ENCODE data around the gene RIMS3. TPM values are rescaled to one million over a fixed set of nuclear protein-coding genes. Genes with fewer than 3 reads are reported as not detected.
A peak's percentile ranks its signal among the peaks of the same experiment; 100 is the strongest.

Gene RIMS3
- total RNA-seq, 2 donors from 2014 or later, result 1.7 to 2.1 TPM

DNA sequence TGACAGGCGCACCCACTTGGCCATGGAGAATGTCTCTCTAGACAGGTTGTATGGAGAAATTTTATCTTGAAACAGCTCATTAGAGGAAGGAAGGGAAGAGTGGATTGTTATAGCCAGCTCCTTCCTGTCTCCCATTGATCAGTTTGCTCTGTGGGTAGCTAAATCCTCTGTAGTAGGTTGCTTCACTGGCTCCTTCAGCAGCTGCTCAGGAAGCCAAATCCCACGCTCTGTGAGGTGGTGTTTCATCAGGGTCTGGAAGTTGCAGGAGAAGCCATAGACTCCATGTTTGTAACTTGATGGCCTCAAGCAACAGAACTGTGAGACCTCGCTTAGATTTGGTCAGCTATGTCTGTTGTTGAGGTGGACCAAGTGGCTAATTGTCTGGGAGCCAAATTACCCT lies 19.2 kb upstream of the RIMS3 start:
- Mint-ChIP-seq H3K4me3 (no peak overlapping the region), H3K27ac (no peak overlapping the region), H3K4me1 (peaks cover 10% of the 10 kb centered on the region), H3K27me3 (no peaks in the 10 kb centered on the region), H3K36me3 (ENCODE audit: low read depth) (peaks cover 7% of the 10 kb centered on the region)
- H3K9me3 ChIP-seq (ENCODE audit: control insufficient read depth, low read length, poor library complexity, severe bottlenecking), result no peaks in the 10 kb centered on the region
- ATAC-seq, result no peak
- no peak for DNase-seq

DNA sequence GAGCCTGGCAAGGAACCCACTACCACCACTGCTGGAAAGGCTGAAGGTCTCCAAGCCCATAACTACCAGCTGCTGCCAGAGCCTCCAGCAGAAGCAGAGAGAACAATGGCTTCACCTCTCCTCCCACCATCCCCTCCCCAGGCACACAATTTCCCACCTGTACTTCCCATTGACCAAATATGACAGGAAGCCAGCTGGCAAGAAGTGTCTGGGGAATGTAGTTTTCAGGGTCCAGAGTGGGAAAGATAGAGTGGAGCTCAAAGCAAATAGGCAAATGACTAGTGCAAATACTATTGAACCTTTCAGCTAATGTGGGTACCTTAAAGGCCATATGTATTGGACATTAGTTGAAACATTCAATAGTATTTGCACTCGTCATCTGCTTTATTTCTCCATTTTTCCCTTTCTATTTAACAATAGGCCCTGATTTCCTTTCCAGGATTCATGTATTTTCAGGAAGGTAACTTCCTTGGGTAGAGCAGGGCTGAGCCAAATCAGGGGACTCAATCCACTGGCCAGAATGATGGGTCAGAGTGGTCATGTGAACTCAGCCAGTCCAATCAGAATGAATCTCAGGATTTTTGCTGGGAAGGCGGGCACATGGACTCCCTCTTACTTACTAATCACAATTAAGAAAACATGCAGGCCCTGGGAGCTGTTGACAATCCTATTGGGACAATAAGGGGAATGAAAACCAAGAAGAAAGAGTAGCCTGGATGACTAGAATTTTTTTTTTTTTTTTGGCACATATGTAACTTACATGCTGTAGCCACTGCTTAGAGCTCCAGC lies 13.9 kb upstream of the RIMS3 start:
- Mint-ChIP-seq H3K4me3 (no peak overlapping the region), H3K27ac (no peak overlapping the region), H3K27me3 (no peaks in the 10 kb centered on the region), H3K36me3 (ENCODE audit: low read depth) (peaks cover 4% of the 10 kb centered on the region), H3K4me1 (peaks cover 5% of the 10 kb centered on the region)
- DNase-seq (no peak), ATAC-seq (no peak)
- H3K9me3 ChIP-seq (ENCODE audit: control insufficient read depth, low read length, poor library complexity, severe bottlenecking), result no peaks in the 10 kb centered on the region

DNA sequence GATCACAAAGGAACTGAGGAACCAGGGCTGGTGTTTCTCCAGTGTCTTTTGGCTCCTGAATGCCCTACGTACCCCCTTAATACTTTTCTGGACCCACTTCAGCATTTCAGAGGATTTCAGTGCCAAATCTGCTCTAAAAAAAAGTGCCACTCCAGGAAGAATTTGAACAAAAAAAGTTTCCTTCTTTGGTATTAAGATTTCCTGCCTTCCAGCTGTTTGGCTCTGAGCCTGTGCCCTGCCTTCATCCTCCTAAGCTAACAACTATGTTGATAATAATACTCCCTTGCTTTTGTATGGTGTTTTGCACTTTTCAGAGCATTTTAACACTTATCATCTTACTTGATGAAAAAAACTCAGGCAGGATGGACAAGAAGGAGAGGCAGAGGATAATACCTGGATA lies 11.0 kb upstream of the RIMS3 start:
- H3K36me3 Mint-ChIP-seq (ENCODE audit: low read depth), result peaks cover 4% of the 10 kb centered on the region
- peaks cover 5% of the 10 kb centered on the region for H3K27me3 Mint-ChIP-seq
- H3K4me3 Mint-ChIP-seq, result no peak overlapping the region
- DNase-seq (no peak), ATAC-seq (no peak)
- peaks cover 5% of the 10 kb centered on the region for H3K4me1 Mint-ChIP-seq
- H3K9me3 ChIP-seq (ENCODE audit: control insufficient read depth, low read length, poor library complexity, severe bottlenecking), result no peaks in the 10 kb centered on the region
- H3K27ac Mint-ChIP-seq, result no peak overlapping the region

DNA sequence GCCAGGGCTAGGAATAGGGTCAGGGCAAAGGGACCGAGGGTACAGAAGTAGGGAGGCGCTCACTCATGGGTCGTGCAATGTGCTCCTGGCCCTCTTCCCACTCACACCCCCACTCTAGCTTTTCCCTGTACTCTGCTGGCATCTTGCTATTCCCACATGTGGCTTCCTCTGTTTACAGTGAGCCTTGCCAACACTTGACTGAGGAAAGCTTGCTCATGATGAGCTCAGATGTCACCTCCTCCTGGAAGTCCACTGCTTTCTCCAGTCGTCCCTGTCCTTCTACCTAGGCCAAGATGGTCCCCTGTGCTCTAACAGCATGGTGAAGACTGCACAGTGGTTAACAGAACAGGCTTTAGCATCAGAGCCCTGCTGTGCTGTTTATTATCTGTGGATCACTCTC lies 8.0 kb upstream of the RIMS3 start:
- Mint-ChIP-seq H3K4me1 (peaks cover 4% of the 10 kb centered on the region), H3K36me3 (ENCODE audit: low read depth) (no peaks in the 10 kb centered on the region), H3K27ac (no peak overlapping the region), H3K27me3 (peaks cover 5% of the 10 kb centered on the region), H3K4me3 (no peak overlapping the region)
- ATAC-seq (no peak), DNase-seq (no peak)
- no peaks in the 10 kb centered on the region for H3K9me3 ChIP-seq (ENCODE audit: control insufficient read depth, low read length, poor library complexity, severe bottlenecking)

DNA sequence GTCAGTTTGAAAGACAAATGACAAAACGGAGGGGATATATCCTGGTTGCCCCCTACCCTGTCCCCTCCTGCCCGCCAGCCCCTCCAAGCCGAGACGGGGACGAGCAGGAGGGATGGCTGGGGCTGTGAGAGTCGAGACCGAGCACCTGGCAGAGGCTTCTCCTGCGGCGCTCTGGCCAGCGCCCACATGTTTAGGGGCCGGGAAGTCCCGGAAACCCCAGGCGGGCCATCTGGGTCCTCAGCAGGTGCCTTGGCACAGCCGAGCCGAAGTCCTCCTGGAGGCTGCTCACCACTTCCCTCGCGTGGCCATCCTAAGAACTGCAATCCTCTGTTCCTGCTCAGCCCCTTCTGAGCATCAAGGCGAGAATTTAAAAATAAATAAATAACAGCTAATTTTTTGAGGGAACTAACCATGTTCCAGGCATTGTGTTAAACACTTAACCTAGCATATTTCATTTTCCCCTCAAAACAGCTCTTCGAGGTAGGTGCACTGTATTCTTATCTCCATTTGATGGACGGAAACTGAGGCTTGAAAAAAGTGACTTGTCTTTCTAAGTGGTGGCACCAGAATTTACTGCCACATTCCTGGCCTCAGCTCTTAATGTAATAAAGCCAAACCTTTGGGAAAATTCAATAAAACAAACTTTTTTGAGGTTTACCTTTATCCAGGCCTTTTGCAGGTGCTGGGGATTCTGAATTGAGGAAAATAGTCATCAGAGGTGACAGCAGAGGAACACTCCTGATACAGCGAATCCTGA lies 3.5 kb upstream of the RIMS3 start:
- DNase-seq, result peak; percentile 74 to 78 (median 76)
- Mint-ChIP-seq H3K27ac (no peak overlapping the region), H3K27me3 (peaks cover 5% of the 10 kb centered on the region), H3K36me3 (ENCODE audit: low read depth) (no peaks in the 10 kb centered on the region), H3K4me1 (peaks cover 7% of the 10 kb centered on the region), H3K4me3 (peak overlapping the region; percentile 41)
- no peaks in the 10 kb centered on the region for H3K9me3 ChIP-seq (ENCODE audit: control insufficient read depth, low read length, poor library complexity, severe bottlenecking)
- peak; percentile 79 for ATAC-seq

DNA sequence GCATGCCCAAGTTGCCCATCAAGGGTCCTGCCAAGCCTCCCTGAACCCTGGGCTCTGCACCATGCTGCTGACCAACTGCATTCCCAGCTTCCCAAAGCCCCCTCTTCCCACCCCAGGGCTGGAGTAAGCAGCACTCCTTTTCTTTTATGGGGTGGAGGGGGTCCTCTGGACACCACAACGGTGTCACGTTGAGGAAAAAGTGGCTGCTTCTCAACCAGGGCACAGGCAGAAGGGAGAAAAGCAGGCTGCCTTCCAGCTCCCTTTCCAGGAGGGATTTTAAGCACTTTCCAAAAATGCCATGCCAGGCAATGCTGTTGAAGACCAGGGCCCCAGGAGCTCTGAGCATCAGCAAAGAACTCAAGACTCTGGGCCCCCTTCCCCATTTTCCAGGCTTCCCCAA lies 691 bp downstream of the RIMS3 start:
- no peaks in the 10 kb centered on the region for H3K36me3 Mint-ChIP-seq (ENCODE audit: low read depth)
- no peak for ATAC-seq

DNA sequence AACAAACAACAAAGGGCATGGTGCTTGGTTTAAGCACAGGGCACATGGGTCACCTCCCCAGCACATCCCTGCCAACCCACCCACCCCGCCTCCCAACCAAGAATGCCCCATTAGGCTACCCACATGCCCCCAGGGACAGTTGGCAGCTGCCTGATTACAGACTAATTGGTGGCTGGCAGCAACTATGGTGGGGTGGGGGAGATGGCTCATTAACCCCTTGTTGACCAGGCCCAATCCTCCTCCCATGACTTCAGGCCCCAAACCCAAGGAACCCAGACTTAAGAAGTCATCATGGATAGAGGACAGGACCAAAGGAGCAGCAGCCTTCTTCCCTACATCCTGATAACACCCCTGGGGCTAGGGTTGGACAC lies 1.3 kb downstream of the RIMS3 start:
- H3K27ac Mint-ChIP-seq, result peak overlapping the region; percentile 37
- H3K9me3 ChIP-seq (ENCODE audit: control insufficient read depth, low read length, poor library complexity, severe bottlenecking), result no peaks in the 10 kb centered on the region
- no peak overlapping the region for H3K4me3 Mint-ChIP-seq
- DNase-seq (no peak), ATAC-seq (no peak)
- no peaks in the 10 kb centered on the region for H3K36me3 Mint-ChIP-seq (ENCODE audit: low read depth)
- H3K4me1 Mint-ChIP-seq, result peaks cover 14% of the 10 kb centered on the region
- H3K27me3 Mint-ChIP-seq, result no peaks in the 10 kb centered on the region

More for the DNA sequence above, 691 bp downstream of the RIMS3 start:
- no peaks in the 10 kb centered on the region for H3K9me3 ChIP-seq (ENCODE audit: control insufficient read depth, low read length, poor library complexity, severe bottlenecking)
- DNase-seq, result no peak
- no peaks in the 10 kb centered on the region for H3K27me3 Mint-ChIP-seq
- peak overlapping the region; percentile 87 for H3K4me3 Mint-ChIP-seq
- peaks cover 14% of the 10 kb centered on the region for H3K4me1 Mint-ChIP-seq
- H3K27ac Mint-ChIP-seq, result no peak overlapping the region

DNA sequence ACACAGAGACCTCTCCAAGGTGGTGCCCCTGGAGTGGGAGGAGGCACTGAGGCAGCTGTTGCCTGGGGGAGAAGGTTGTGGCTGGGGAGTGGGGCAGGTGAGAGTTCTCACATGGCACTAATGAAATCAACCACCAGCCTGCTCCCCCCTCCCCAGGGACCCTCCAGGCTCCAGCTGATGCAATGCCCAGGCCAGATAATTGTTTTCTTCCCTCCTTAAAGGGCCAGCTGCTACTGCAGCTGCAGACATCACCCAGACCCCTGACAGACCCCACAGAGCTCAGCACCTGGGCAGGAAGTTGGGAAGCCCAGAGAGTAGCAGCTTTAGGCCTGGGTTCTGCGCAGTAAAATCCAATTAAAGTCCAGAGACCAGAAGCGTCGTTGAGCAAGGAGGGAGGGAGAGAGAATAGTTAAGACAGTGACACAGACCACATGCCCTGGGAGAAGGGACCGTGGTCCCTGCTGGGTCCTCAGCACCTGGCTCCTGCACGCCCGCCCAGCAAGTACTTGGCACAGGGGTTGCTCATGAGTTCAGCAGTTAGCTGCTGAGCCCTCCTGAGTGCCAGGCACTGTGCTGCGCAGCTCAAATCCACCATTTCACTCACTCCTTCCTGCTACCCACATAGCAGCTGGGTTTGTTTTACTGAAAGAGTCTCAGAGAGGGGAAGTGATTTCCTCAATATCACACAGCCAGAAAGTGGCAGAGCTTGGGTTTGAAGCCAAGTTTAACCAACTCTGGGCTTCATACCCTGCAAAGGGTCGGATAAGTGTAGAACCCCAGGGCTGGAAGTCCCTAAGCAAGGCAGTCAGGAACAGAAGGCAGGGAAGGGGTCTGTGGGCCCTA lies 1.9 kb downstream of the RIMS3 start:
- ATAC-seq (no peak), DNase-seq (no peak)
- H3K4me1 Mint-ChIP-seq, result peaks cover 11% of the 10 kb centered on the region
- H3K4me3 Mint-ChIP-seq, result no peak overlapping the region
- H3K27ac Mint-ChIP-seq, result peak overlapping the region; percentile 37
- no peaks in the 10 kb centered on the region for H3K9me3 ChIP-seq (ENCODE audit: control insufficient read depth, low read length, poor library complexity, severe bottlenecking)
- H3K36me3 Mint-ChIP-seq (ENCODE audit: low read depth), result no peaks in the 10 kb centered on the region
- no peaks in the 10 kb centered on the region for H3K27me3 Mint-ChIP-seq

DNA sequence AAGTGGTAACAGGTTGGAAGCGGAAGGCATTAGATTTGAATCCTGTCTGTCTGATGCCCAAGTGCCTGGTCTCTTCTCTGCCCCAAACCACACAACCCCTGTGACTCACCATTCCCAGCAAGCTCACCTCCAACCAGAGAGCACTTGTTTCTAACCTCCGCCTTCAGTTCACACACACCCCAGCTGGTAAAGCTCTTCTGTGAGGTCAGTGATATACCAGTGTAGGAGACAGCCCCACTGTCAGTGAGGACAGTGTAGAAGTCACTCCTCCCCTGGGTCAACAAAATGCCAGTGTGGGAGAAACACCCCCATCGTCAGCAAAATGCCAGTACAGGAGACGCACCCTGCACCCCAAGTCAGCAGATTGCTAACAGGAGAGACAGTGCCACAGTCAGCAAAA lies 2.6 kb downstream of the RIMS3 start:
- Mint-ChIP-seq H3K4me3 (no peak overlapping the region), H3K36me3 (ENCODE audit: low read depth) (no peaks in the 10 kb centered on the region), H3K4me1 (peaks cover 10% of the 10 kb centered on the region), H3K27ac (no peak overlapping the region), H3K27me3 (no peaks in the 10 kb centered on the region)
- DNase-seq (no peak), ATAC-seq (no peak)
- H3K9me3 ChIP-seq (ENCODE audit: control insufficient read depth, low read length, poor library complexity, severe bottlenecking), result no peaks in the 10 kb centered on the region

DNA sequence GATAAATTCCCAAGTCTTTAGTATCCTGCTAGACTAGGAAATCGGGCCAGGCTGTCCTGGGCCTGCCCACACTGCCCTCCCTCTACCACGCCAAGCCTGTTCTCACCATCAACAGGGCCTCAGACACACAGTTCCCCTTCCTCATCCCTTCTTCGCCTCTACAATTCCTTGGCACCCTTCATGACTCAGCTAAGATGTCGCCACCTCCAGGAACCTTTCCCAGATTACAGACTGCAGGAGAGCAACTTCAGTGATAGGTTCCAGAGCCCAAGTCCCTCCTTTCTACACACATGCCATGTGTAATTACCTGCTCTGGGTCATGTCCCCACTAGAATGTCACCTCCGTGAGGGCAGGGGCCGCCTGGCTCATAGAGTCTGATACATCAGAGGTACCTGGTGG lies 3.3 kb downstream of the RIMS3 start:
- ATAC-seq (no peak), DNase-seq (no peak)
- H3K27ac Mint-ChIP-seq, result no peak overlapping the region
- H3K27me3 Mint-ChIP-seq, result no peaks in the 10 kb centered on the region
- H3K36me3 Mint-ChIP-seq (ENCODE audit: low read depth), result no peaks in the 10 kb centered on the region
- no peaks in the 10 kb centered on the region for H3K9me3 ChIP-seq (ENCODE audit: control insufficient read depth, low read length, poor library complexity, severe bottlenecking)
- peaks cover 10% of the 10 kb centered on the region for H3K4me1 Mint-ChIP-seq
- no peak overlapping the region for H3K4me3 Mint-ChIP-seq

DNA sequence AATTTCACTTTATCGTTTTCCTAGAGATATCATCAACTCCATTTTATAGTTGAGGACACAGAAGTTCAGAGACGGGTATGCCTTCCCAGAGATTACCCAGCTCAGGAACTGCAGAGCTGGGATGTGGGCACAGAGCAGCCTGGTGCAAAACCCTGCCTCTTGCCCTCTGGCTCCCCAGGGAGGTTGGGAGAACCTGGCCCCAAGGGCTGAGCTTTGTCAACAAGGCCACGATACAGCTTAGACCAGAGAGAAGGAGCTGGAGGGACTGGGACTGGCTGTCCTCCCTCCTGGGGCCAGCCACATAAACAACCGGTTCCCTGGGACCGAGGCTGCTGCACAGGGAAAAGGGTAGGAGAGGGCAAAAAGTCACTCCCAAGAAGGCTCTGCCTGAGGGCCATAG lies 3.8 kb downstream of the RIMS3 start:
- ATAC-seq (no peak), DNase-seq (no peak)

DNA sequence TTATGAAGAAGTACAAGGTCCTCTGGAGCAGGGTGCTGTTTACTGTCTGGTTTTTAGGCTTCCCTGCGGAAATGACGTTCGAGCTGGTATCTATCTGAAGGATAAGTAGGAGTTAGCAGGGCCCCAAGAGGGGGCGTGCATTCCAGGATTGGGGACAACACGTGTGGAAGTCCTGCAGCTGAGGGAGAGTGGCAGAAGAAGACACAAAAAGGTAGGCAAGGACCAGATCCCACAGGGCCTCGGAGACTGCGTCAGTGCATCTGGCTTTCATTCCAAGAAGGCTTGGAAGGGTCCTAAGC lies 5.9 kb downstream of the RIMS3 start:
- no peak overlapping the region for H3K27ac Mint-ChIP-seq
- ATAC-seq (no peak), DNase-seq (no peak)
- peaks cover 4% of the 10 kb centered on the region for H3K27me3 Mint-ChIP-seq
- H3K36me3 Mint-ChIP-seq (ENCODE audit: low read depth), result peaks cover under 1% of the 10 kb centered on the region
- H3K4me1 Mint-ChIP-seq, result peaks cover 10% of the 10 kb centered on the region
- H3K9me3 ChIP-seq (ENCODE audit: control insufficient read depth, low read length, poor library complexity, severe bottlenecking), result no peaks in the 10 kb centered on the region
- H3K4me3 Mint-ChIP-seq, result no peak overlapping the region

More for the DNA sequence above, 3.8 kb downstream of the RIMS3 start:
- Mint-ChIP-seq H3K4me1 (peaks cover 10% of the 10 kb centered on the region), H3K27ac (no peak overlapping the region), H3K36me3 (ENCODE audit: low read depth) (no peaks in the 10 kb centered on the region), H3K27me3 (no peaks in the 10 kb centered on the region), H3K4me3 (no peak overlapping the region)
- H3K9me3 ChIP-seq (ENCODE audit: control insufficient read depth, low read length, poor library complexity, severe bottlenecking), result no peaks in the 10 kb centered on the region

All from T-helper 17 cell (primary cell).